ENCODE measurements around the gene C20orf141. TPM values are rescaled to one million over a fixed set of nuclear protein-coding genes. Genes with fewer than 3 reads are reported as not detected.

The C20orf141 gene
- total and polyA plus RNA-seq, 2 of the 4 experiments (the other 2 are of a cell fraction): 0.36 to 0.91 TPM

- POLR2A ChIA-PET (ENCODE audit: unreplicated experiment): interaction anchor here (0.6 kb wide), 1 partner anchor 1179 kb away, joined by 3 read pairs; no protein-coding TSS in a partner anchor
Measured at GRCh38 chr20:2838847-2839671, 24.3 kb downstream of the C20orf141 start.

More at GRCh38 chr20:2838847-2839671, 24.3 kb downstream of the C20orf141 start:
- H3K18ac ChIP-seq (ENCODE audit: low read depth, low read length): no peak overlapping the region
- peaks cover 8% of the 10 kb centered on the region for H3K4me1 ChIP-seq (ENCODE audit: control insufficient read depth, insufficient read depth, low read length)
- H3K4me2 ChIP-seq (ENCODE audit: low read depth, low read length): no peak overlapping the region
- peak overlapping the region; percentile 83 for H2AK5ac ChIP-seq (ENCODE audit: low read depth, low read length)
- H2BK15ac ChIP-seq (ENCODE audit: low read depth, low read length): no peak overlapping the region
- no peak for ATAC-seq (ENCODE audit: low read depth)
- peak overlapping the region; percentile 97 to 99; a peak in 2 of 4 replicates for H4K8ac ChIP-seq (ENCODE audit: low read depth in 2 of 2, low read length in 2 of 2)
- H3K9me1 ChIP-seq (ENCODE audit: insufficient read depth, low read length): peaks cover 25% of the 10 kb centered on the region
- H4K5ac ChIP-seq (ENCODE audit: low read depth, low read length): no peak overlapping the region
- no peak overlapping the region for H2BK5ac ChIP-seq (ENCODE audit: low read depth, low read length, poor library complexity, severe bottlenecking)
- no peak overlapping the region for H3K14ac ChIP-seq (replicated peaks; ENCODE audit: low read depth, low read length)
- WGBS, 2 experiments (ENCODE audit: extremely low coverage in 2 of 2, insufficient read length in 1 of 2): 100% methylated on average over 5 of the region's 15 CpGs; no CpG with 5 or more reads in 1 of the 2 experiments
- no peaks in the 10 kb centered on the region for H4K20me1 ChIP-seq (ENCODE audit: insufficient read depth, low read length)
- no TSS peak for BruUV-seq (replicated peaks)
- intact Hi-C loops (cut with micrococcal nuclease) (no loop called here), dilution Hi-C loops (cut with HindIII; ENCODE audit: low sequenced_read_pairs, unreplicated experiment) (no loop called here), in situ Hi-C loops (cut with MboI; ENCODE audit: low sequenced_read_pairs) (loop anchor here (25.0 kb wide), 1 partner anchor 327 kb away; the partner anchor contains the start of gene ZNF343)
- H3K36me3 ChIP-seq (ENCODE audit: control insufficient read depth, insufficient read depth, low read length): peaks cover 26% of the 10 kb centered on the region
- no peak overlapping the region for H4K91ac ChIP-seq (ENCODE audit: insufficient read depth, low read depth, low read length)
- peak overlapping the region; percentile 100 for H2AK9ac ChIP-seq (replicated peaks; ENCODE audit: low read depth, low read length, poor library complexity)
- H2BK20ac ChIP-seq (ENCODE audit: low read depth, low read length): peak overlapping the region; percentile 14; the same call in 1 of the 2 replicates
- H3K9me3 ChIP-seq (ENCODE audit: control insufficient read depth, insufficient read depth, low read length): no peaks in the 10 kb centered on the region
- no peak overlapping the region for H2AFZ ChIP-seq (replicated peaks; ENCODE audit: low read length, poor library complexity)
- no peaks in the 10 kb centered on the region for H3K27me3 ChIP-seq (ENCODE audit: control insufficient read depth, insufficient read depth, low read length)
- H3K9ac ChIP-seq (ENCODE audit: low read depth, low read length): no peak overlapping the region
- peak overlapping the region; percentile 58 for H3K4ac ChIP-seq (ENCODE audit: low read depth, low read length)
- TF ChIP-seq SMC3 (IDR thresholded peaks at IDR 0.05; ENCODE audit: low read depth, low read length): no peak
- TF ChIP-seq CEBPB (IDR thresholded peaks at IDR 0.05; ENCODE audit: low read depth, low read length): no peak
- TF ChIP-seq MAZ (IDR thresholded peaks at IDR 0.05; ENCODE audit: borderline replicate concordance, low read depth, low read length): no peak
- TF ChIP-seq BHLHE40 (IDR thresholded peaks at IDR 0.05; ENCODE audit: low read depth, low read length): no peak
- CTCF ChIA-PET: no interaction called here
- H3K56ac ChIP-seq (ENCODE audit: extremely low read depth, insufficient read depth, low read length): no peak overlapping the region
- H3K4me3 ChIP-seq (ENCODE audit: insufficient read depth, low read depth, low read length): no peak overlapping the region
- H3K27ac ChIP-seq (ENCODE audit: insufficient read depth, low read length): no peak overlapping the region
- H2BK120ac ChIP-seq (ENCODE audit: low read depth, low read length): no peak overlapping the region
- DNase-seq: no peak
- 0 out of 2 replicates have a peak overlapping the region, but pooled peaks have one; percentile 33 for H3K23ac ChIP-seq (ENCODE audit: low read depth, low read length)
- peaks cover 28 to 49% of the 10 kb centered on the region in 2 experiments for H3K79me1 ChIP-seq (ENCODE audit: low read depth in 1 of 2, low read length in 2 of 2)
